Hematopoietic multipotent progenitor cell treated with erythropoietin and hydrocortisone succinate and interleukin-3 and kit ligand, for 4 days (in vitro differentiated cells): ENCODE data around the gene VWA5B2.
A peak's percentile ranks its signal among the peaks of the same experiment; 100 is the strongest.

Experiments used
- DNase-seq: peaks from one replicate; pipeline ENCODE4 v3.0.0-alpha.2; 2015

VWA5B2 gene

DNA sequence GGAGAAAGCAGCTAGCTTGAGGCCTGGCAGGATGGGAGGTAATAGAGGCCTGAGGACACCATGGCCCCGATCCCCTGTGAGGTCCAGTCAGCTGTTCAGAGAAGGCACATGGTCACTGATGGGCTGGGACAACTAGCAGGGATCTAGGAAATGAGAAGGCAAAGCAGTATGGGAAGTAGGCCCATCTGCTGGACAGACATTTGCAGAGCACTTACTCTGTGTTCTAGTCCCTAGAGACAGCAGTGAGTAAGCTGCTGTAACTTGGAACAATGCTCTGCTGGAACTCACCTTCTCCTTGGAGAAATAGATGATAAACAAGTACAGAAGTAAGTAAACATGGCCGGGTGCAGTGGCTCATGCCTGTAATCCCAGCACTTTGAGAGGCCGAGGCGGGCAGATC lies 53.6 kb downstream of the VWA5B2 start:
- no peak for DNase-seq

DNA sequence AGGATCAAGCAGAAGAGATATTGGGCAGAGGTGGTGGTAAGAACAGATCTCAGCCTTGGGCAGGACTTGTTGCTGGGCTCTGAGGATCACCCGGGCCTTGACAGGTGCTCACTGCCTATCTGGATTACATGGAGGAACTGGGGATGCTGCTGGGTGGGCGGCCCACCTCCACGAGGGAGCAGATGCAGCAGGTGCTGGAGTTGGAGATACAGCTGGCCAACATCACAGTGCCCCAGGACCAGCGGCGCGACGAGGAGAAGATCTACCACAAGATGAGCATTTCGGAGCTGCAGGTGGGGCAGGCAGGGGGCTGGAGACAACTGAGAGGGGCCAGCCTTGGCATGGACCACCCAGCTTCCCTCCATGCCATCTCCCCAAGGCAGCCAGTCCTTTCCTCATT lies 54.3 kb downstream of the VWA5B2 start:
- DNase-seq: no peak

DNA sequence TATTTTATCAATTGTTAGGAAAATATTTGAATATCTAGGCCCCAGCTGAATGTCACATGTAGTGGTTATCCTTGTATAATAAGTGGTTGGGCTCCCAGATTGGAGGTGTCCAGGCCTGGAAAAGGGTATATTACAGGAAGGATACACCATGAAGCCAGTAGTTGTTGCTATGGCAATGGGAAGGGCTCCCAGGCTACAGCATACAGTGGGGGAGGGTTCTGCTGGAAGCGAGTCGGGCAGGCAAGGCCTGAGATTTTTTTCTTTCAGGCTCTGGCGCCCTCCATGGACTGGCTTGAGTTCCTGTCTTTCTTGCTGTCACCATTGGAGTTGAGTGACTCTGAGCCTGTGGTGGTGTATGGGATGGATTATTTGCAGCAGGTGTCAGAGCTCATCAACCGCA lies 55.3 kb downstream of the VWA5B2 start:
- DNase-seq: peak; percentile 72

DNA sequence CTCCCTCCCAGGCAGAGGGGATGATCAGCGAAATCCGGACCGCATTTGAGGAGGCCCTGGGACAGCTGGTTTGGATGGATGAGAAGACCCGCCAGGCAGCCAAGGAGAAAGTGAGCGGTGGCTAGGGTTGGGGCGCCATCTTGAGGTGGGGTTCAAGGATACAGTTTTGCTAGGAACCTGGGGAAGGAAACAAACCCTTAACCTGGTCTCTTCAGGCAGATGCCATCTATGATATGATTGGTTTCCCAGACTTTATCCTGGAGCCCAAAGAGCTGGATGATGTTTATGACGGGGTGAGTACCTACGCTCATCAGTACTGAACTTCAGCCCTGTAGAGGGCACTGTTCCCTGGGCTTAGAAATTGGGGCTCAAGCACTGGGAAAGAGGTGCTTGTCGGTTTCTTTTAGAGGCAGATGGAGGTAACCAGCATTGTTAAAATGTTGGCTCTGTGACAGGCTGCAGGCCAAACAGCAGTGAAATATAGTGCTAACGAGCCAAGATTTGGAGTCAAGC lies 60.1 kb downstream of the VWA5B2 start:
- peak; percentile 82 for DNase-seq

DNA sequence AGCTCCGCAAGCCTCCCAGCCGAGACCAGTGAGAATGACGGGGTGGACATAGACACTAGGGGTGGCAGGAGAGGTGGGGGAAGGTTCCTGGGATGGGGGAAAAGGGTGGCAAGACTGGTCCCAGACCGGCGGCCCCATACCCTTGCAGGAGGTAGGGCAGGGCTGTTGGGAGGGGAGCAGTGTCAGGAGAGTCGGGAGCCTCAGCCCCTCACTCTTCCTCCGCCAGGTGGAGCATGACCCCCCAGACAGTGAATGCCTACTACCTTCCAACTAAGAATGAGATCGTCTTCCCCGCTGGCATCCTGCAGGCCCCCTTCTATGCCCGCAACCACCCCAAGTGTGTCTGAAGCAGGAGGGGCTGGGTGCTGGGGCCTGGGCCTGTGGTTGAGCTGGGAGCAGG lies 60.9 kb downstream of the VWA5B2 start:
- DNase-seq: no peak

DNA sequence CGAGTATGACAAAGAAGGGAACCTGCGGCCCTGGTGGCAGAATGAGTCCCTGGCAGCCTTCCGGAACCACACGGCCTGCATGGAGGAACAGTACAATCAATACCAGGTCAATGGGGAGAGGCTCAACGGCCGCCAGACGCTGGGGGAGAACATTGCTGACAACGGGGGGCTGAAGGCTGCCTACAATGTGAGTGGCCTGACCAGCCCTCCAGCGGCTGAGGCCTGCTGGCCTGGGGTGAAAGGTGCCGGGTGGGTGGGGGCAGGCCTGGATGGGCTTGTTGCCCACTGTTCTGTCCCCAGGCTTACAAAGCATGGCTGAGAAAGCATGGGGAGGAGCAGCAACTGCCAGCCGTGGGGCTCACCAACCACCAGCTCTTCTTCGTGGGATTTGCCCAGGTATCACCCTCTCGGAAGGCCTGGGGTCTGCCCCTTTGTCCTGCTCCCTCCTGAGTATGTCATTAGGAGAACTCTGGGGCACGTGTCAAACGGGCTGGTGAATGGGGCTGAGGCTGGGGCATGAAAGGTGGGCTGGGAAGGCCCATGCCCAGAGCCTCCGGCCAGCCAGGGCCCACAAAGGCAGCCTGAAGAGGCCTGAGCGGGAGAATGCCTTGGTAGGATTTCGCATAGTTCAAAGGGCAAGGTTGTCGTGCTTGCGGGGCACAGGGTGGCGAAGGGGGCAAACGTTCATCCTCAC lies 61.8 kb downstream of the VWA5B2 start:
- no peak for DNase-seq
